AG04450 (cell line): ENCODE results near the gene SERPINA10. TPM values are rescaled to one million over a fixed set of nuclear protein-coding genes. Genes with fewer than 3 reads are reported as not detected.

ENCODE experiments used
- CTCF ChIA-PET: fragments of 300-600, 350-600 bp; formaldehyde crosslinking; extraction: SDS; loops from one replicate; lab custom pipeline; 2022; ENCODE audit warnings: antibody characterized with exemption, inconsistent platforms; lab: Charles Lee
- POLR2A ChIA-PET: fragments of 350-600 bp; formaldehyde crosslinking; extraction: SDS; loops from one replicate; lab custom pipeline; 2021; ENCODE audit warnings: antibody characterized with exemption, inconsistent platforms; lab: Yijun Ruan, JAX
- DNase-seq: peaks from one replicate; pipeline ENCODE4 v3.0.0-alpha.2; 2011; ENCODE audit warnings: low read depth, low spot score
- H3K27ac ChIP-seq: one replicate; pipeline ENCODE4 v1.5.1; 2012; ENCODE audit warnings: low read depth, low read length, control low read depth
- H3K27me3 ChIP-seq: one replicate; pipeline ENCODE4 v1.6.0; 2012; ENCODE audit warnings: low read length; ENCODE audit not compliant: control insufficient read depth, insufficient read depth
- H3K4me3 ChIP-seq: 2 replicates; pipeline ENCODE4 v1.5.1; 2011; ENCODE audit warnings: mild to moderate bottlenecking, low read depth, low read length, control low read depth
- H3K9me3 ChIP-seq: 2 replicates; pipeline ENCODE4 v1.5.1; 2012; ENCODE audit warnings: low read length; ENCODE audit not compliant: control insufficient read depth, insufficient read depth
- CTCF ChIP-seq: IDR thresholded peaks from 2 replicates; pipeline ENCODE4 v1.5.1; 2011; ENCODE audit warnings: low read depth, low read length, control low read depth, inconsistent platforms
- polyA plus RNA-seq: library from polyadenylated mRNA; depleted of rRNA; stranded (reverse); fragments of >200 nt; gene quantifications from 2 replicates; pipeline ENCODE4 v1.2.3, GENCODE V29; 2011

SERPINA10 gene
- polyA plus RNA-seq, 1 experiment: not detected

GRCh38 chr14:94309721-94310120 lies 16.7 kb upstream of the SERPINA10 start:
- Histone ChIP-seq H3K9me3 (peaks cover 3% of the 10 kb centered on the region; the same call in 1 of the 2 replicates), H3K4me3 (no peak overlapping the region), H3K27me3 (peaks cover 2% of the 10 kb centered on the region), H3K27ac (no peak overlapping the region)
- DNase-seq: no peak
- CTCF ChIA-PET: no interaction called here
- POLR2A ChIA-PET: no interaction called here
- TF ChIP-seq CTCF: no peak

- CTCF ChIA-PET: no interaction called here
- no peak for DNase-seq
- Histone ChIP-seq H3K27me3 (peaks cover 2% of the 10 kb centered on the region), H3K27ac (no peak overlapping the region), H3K4me3 (no peak overlapping the region), H3K9me3 (peaks cover 3% of the 10 kb centered on the region; the same call in 1 of the 2 replicates)
- TF ChIP-seq CTCF: peak; percentile 30; the same call in 1 of the 2 replicates
- POLR2A ChIA-PET: no interaction called here
Measured at GRCh38 chr14:94307410-94307992, 14.4 kb upstream of the SERPINA10 start.

- H3K27ac ChIP-seq: no peak overlapping the region
- ChIA-PET CTCF (no interaction called here), POLR2A (no interaction called here)
Measured at GRCh38 chr14:94306047-94306978, 13.2 kb upstream of the SERPINA10 start.

GRCh38 chr14:94305620-94306019 lies 12.6 kb upstream of the SERPINA10 start:
- no peak overlapping the region for H3K27ac ChIP-seq

More at GRCh38 chr14:94306047-94306978, 13.2 kb upstream of the SERPINA10 start:
- no peak for DNase-seq
- TF ChIP-seq CTCF: no peak
- peaks cover 3% of the 10 kb centered on the region; the same call in 1 of the 2 replicates for H3K9me3 ChIP-seq
- H3K27me3 ChIP-seq: peaks cover 2% of the 10 kb centered on the region
- no peak overlapping the region for H3K4me3 ChIP-seq

More at GRCh38 chr14:94305620-94306019, 12.6 kb upstream of the SERPINA10 start:
- TF ChIP-seq CTCF: no peak
- ChIA-PET CTCF (interaction anchor here (0.6 kb wide), 1 partner anchor 176 kb away, joined by 8 read pairs; the partner anchor contains the start of gene IFI27L2), POLR2A (no interaction called here)
- no peak overlapping the region for H3K4me3 ChIP-seq
- peaks cover 3% of the 10 kb centered on the region; the same call in 1 of the 2 replicates for H3K9me3 ChIP-seq
- no peak for DNase-seq
- H3K27me3 ChIP-seq: peaks cover 2% of the 10 kb centered on the region
